ENCODE results near the gene DNAH5. TPM values are rescaled to one million over a fixed set of nuclear protein-coding genes. Genes with fewer than 3 reads are reported as not detected.

Gene DNAH5
- total RNA-seq, 2 experiments from 2014 or later = not detected

DNA sequence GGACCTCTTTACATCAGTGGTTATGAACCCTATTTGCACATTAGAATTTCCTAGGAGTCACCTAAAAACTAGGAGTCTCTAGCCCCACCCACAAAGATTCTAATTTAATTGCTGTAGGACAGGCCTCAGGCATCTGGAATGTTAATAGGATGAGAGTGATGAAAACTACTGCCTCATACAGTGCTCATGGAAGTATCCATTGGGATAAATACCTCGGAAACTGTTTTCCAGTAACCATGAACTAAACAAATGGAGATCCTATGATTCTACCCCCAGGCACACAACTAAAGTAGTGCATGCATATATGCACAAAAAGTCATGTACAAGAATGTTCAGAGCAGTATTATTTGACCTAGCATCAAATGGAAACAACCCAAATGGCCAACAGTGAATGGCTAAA is 286.3 kb downstream of the DNAH5 start:
- ChIA-PET CTCF (no interaction called here), POLR2A (no interaction called here)
- Mint-ChIP-seq H3K9me3 (peaks cover 12% of the 10 kb centered on the region), H3K36me3 (ENCODE audit: low read depth) (no peaks in the 10 kb centered on the region), H3K27me3 (no peaks in the 10 kb centered on the region), H3K4me1 (ENCODE audit: low read depth) (no peaks in the 10 kb centered on the region), H3K27ac (no peak overlapping the region), H3K4me3 (no peak overlapping the region)
- intact Hi-C loops (cut with DNase I, micrococcal nuclease) = no loop called here
- H3K9me3 ChIP-seq (ENCODE audit: control insufficient read depth in 1 of 2, insufficient read depth in 1 of 2, low read length in 2 of 2) = peaks cover 0 to 1% of the 10 kb centered on the region in 2 experiments
- H3K27me3 ChIP-seq (ENCODE audit: control insufficient read depth in 1 of 2, insufficient read depth in 2 of 2, low read length in 2 of 2) = no peaks in the 10 kb centered on the region
- no peaks in the 10 kb centered on the region for H3K4me1 ChIP-seq (ENCODE audit: insufficient read depth, low read length)
- H3K27ac ChIP-seq (ENCODE audit: low read depth in 1 of 2, low read length in 2 of 2) = no peak overlapping the region
- TF ChIP-seq, protein P1, sequence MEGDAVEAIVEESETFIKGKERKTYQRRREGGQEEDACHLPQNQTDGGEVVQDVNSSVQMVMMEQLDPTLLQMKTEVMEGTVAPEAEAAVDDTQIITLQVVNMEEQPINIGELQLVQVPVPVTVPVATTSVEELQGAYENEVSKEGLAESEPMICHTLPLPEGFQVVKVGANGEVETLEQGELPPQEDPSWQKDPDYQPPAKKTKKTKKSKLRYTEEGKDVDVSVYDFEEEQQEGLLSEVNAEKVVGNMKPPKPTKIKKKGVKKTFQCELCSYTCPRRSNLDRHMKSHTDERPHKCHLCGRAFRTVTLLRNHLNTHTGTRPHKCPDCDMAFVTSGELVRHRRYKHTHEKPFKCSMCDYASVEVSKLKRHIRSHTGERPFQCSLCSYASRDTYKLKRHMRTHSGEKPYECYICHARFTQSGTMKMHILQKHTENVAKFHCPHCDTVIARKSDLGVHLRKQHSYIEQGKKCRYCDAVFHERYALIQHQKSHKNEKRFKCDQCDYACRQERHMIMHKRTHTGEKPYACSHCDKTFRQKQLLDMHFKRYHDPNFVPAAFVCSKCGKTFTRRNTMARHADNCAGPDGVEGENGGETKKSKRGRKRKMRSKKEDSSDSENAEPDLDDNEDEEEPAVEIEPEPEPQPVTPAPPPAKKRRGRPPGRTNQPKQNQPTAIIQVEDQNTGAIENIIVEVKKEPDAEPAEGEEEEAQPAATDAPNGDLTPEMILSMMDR (IDR thresholded peaks at IDR 0.05) = no peak
- DNase-seq (no peak), ATAC-seq (ENCODE audit: poor library complexity) (no peak)
- no peaks in the 10 kb centered on the region for H3K36me3 ChIP-seq (ENCODE audit: insufficient read depth, low read length)
- no peak overlapping the region for H3K4me3 ChIP-seq (ENCODE audit: low read length)

DNA sequence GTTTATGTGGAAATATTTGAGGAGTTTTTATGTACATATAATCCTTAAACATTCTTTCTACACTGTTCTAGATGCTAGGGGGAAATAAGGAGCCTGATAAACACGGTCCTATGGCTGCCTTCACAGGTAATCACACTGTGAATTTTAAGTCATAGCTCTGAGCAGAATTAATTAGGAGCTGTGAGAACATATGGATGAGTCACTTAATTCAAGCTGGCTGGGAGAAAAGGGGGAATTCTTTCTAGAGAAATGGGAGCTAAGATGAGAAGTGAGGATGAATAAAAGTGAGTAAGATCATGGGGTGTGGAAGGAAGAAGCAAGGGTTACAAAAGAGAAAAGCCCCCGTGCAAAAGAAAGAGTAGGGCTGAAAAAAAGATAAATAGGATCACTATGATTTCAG is 290.8 kb downstream of the DNAH5 start:
- Mint-ChIP-seq H3K27ac (no peak overlapping the region), H3K36me3 (ENCODE audit: low read depth) (no peaks in the 10 kb centered on the region), H3K27me3 (no peaks in the 10 kb centered on the region), H3K4me3 (no peak overlapping the region), H3K4me1 (ENCODE audit: low read depth) (no peaks in the 10 kb centered on the region), H3K9me3 (peaks cover 17% of the 10 kb centered on the region)
- POLR2A ChIA-PET = no interaction called here
- ATAC-seq (ENCODE audit: poor library complexity) = no peak
- Histone ChIP-seq H3K27ac (ENCODE audit: low read depth in 1 of 2, low read length in 2 of 2) (no peak overlapping the region), H3K27me3 (ENCODE audit: control insufficient read depth in 1 of 2, insufficient read depth in 2 of 2, low read length in 2 of 2) (no peaks in the 10 kb centered on the region), H3K4me3 (ENCODE audit: low read length) (no peak overlapping the region), H3K4me1 (ENCODE audit: insufficient read depth, low read length) (no peaks in the 10 kb centered on the region), H3K36me3 (ENCODE audit: insufficient read depth, low read length) (no peaks in the 10 kb centered on the region), H3K9me3 (ENCODE audit: control insufficient read depth in 1 of 2, insufficient read depth in 1 of 2, low read length in 2 of 2) (peaks cover 3 to 6% of the 10 kb centered on the region in 2 experiments)
- CTCF ChIA-PET = no interaction called here
- intact Hi-C loops (cut with DNase I, micrococcal nuclease) = no loop called here
- TF ChIP-seq, protein P1 (IDR thresholded peaks at IDR 0.05) = no peak
- DNase-seq = no peak

DNA sequence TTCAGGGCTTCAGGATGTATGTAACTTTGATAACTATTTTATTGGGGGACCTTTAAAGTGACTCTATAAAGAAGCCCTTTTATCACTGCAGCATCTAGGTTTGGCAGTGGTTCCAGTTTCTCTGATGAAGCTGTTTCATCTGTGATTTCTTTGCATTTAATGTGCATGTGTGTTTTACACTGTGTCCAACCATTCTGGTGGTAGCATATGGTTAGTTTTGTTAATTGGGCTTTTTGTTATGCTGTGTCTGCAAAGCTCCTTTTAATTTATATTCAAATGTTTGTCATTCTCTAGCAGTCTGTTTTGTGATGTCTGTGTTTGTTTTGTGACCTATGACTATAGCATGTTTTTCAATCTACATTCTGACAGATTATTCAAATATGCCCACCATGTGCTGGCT is 294.8 kb downstream of the DNAH5 start:
- H3K36me3 Mint-ChIP-seq (ENCODE audit: low read depth) = no peaks in the 10 kb centered on the region
- H3K4me3 Mint-ChIP-seq = no peak overlapping the region
- H3K27me3 Mint-ChIP-seq = no peaks in the 10 kb centered on the region
- Histone ChIP-seq H3K27me3 (ENCODE audit: control insufficient read depth in 1 of 2, insufficient read depth in 2 of 2, low read length in 2 of 2) (no peaks in the 10 kb centered on the region), H3K4me1 (ENCODE audit: insufficient read depth, low read length) (no peaks in the 10 kb centered on the region), H3K27ac (ENCODE audit: low read depth in 1 of 2, low read length in 2 of 2) (no peak overlapping the region), H3K36me3 (ENCODE audit: insufficient read depth, low read length) (no peaks in the 10 kb centered on the region), H3K9me3 (ENCODE audit: control insufficient read depth in 1 of 2, insufficient read depth in 1 of 2, low read length in 2 of 2) (peaks cover 3 to 6% of the 10 kb centered on the region in 2 experiments), H3K4me3 (ENCODE audit: low read length) (no peak overlapping the region)
- intact Hi-C loops (cut with DNase I, micrococcal nuclease) = no loop called here
- no peaks in the 10 kb centered on the region for H3K4me1 Mint-ChIP-seq (ENCODE audit: low read depth)
- H3K9me3 Mint-ChIP-seq = peaks cover 24% of the 10 kb centered on the region
- no peak overlapping the region for H3K27ac Mint-ChIP-seq
- CTCF ChIA-PET = no interaction called here
- DNase-seq = no peak
- POLR2A ChIA-PET = no interaction called here
- ATAC-seq (ENCODE audit: poor library complexity) = no peak
- TF ChIP-seq, protein P1 (IDR thresholded peaks at IDR 0.05) = no peak
